Parathyroid adenoma (tissue), 2 donors: ENCODE measurements around the gene SYT15.
"Not testable (repeated sequence)": the region's sequence is repeated elsewhere in the genome, so short reads cannot be mapped to it uniquely, and the experiment has no call there.

ENCODE experiments used
- H2AFZ ChIP-seq: fragments of 300-600 bp; sonication (generic); one replicate; pipeline ENCODE4 v1.7.0; 2017; ENCODE audit warnings: antibody characterized with exemption, mild to moderate bottlenecking
- H3K27ac ChIP-seq: fragments of 300-600 bp; sonication (generic); one replicate; pipeline ENCODE4 v1.7.0; 2017
- H3K27me3 ChIP-seq: fragments of 300-600 bp; sonication (generic); one replicate; pipeline ENCODE4 v1.7.0; 2017; ENCODE audit warnings: low read length; ENCODE audit not compliant: control insufficient read depth, insufficient read depth
- H3K36me3 ChIP-seq: fragments of 300-600 bp; sonication (generic); one replicate; pipeline ENCODE4 v1.7.0; 2017; ENCODE audit warnings: low read length; ENCODE audit not compliant: control insufficient read depth, insufficient read depth
- H3K4me1 ChIP-seq: fragments of 300-600 bp; sonication (generic); one replicate; pipeline ENCODE4 v1.7.0; 2017; ENCODE audit warnings: control low read depth
- H3K4me2 ChIP-seq: fragments of 300-600 bp; sonication (generic); one replicate; pipeline ENCODE4 v1.7.0; 2017; ENCODE audit warnings: low read length
- H3K4me3 ChIP-seq: fragments of 300-600 bp; sonication (generic); one replicate; pipeline ENCODE4 v1.7.0; 2017; ENCODE audit warnings: low read depth, low read length
- H3K79me2 ChIP-seq: fragments of 300-600 bp; sonication (generic); one replicate; pipeline ENCODE4 v1.7.0; 2017; ENCODE audit warnings: control low read depth
- H3K9ac ChIP-seq: fragments of 300-600 bp; sonication (generic); one replicate; pipeline ENCODE4 v1.7.0; 2017; ENCODE audit warnings: mild to moderate bottlenecking
- H3K9me3 ChIP-seq: fragments of 300-600 bp; sonication (generic); one replicate; pipeline ENCODE4 v1.7.0; 2017; ENCODE audit warnings: low read length; ENCODE audit not compliant: control insufficient read depth
- TF ChIP-seq, protein P1 (sequence below): fragments of 300-600 bp; sonication (generic); IDR thresholded peaks from one replicate; pipeline ENCODE4 v1.7.0; 2017; ENCODE audit warnings: antibody characterized with exemption, mild to moderate bottlenecking
- donor health status: primary hyperparathyroidism.

The SYT15 gene

DNA sequence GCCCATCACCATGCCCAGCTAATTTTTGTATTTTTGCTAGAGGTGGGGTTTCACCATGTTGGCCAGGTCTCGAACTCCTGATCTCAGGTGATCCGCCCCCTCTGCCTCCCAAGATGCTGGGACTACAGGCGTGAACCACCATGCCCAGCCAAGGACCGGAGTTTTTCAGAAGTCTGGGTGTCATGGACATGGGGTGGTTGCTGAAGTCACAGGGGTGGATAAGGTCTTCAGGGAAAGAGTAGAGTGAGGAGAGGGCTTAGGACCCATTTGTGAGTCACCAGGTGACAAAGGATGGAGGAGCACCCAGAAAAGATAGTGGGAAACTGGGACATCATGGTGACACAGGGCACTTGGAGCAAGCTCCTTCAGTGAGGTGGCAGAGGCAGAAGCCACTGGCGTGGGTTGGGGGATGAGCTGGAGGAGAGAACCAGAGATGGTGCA is 19.7 kb upstream of the SYT15 start:
- no peak overlapping the region for H3K9ac ChIP-seq
- no peaks in the 10 kb centered on the region for H3K9me3 ChIP-seq
- no peak overlapping the region for H3K4me2 ChIP-seq
- no peaks in the 10 kb centered on the region for H3K27me3 ChIP-seq
- TF ChIP-seq, protein P1, sequence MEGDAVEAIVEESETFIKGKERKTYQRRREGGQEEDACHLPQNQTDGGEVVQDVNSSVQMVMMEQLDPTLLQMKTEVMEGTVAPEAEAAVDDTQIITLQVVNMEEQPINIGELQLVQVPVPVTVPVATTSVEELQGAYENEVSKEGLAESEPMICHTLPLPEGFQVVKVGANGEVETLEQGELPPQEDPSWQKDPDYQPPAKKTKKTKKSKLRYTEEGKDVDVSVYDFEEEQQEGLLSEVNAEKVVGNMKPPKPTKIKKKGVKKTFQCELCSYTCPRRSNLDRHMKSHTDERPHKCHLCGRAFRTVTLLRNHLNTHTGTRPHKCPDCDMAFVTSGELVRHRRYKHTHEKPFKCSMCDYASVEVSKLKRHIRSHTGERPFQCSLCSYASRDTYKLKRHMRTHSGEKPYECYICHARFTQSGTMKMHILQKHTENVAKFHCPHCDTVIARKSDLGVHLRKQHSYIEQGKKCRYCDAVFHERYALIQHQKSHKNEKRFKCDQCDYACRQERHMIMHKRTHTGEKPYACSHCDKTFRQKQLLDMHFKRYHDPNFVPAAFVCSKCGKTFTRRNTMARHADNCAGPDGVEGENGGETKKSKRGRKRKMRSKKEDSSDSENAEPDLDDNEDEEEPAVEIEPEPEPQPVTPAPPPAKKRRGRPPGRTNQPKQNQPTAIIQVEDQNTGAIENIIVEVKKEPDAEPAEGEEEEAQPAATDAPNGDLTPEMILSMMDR, result no peak
- H3K79me2 ChIP-seq, result no peaks in the 10 kb centered on the region
- no peak overlapping the region for H3K4me3 ChIP-seq
- peaks cover 5% of the 10 kb centered on the region for H3K4me1 ChIP-seq
- no peak overlapping the region for H3K27ac ChIP-seq
- no peak overlapping the region for H2AFZ ChIP-seq
- H3K36me3 ChIP-seq, result no peaks in the 10 kb centered on the region

DNA sequence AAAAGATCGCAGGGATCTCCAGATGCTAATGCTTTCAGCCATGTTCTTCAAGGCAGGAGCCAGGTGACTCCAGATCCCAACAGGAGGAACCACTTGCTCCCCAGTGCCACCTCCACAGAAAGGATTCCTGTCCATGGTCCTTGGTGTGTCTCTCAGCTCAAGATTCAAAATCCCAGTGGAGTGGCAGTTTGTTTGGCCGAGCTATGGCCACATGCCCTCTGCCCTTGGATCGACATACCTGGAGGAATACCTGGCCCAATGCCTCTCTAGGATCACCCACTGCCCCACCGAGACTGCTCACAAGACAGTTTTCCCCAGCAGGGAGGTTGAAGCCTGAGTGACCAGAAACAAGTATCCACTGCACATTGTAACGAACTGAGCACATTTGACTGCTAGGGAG is 18.5 kb upstream of the SYT15 start:
- Histone ChIP-seq H3K4me2 (no peak overlapping the region), H3K36me3 (no peaks in the 10 kb centered on the region), H3K4me3 (no peak overlapping the region), H3K9me3 (no peaks in the 10 kb centered on the region), H3K27ac (no peak overlapping the region), H3K27me3 (no peaks in the 10 kb centered on the region), H2AFZ (no peak overlapping the region), H3K79me2 (no peaks in the 10 kb centered on the region), H3K4me1 (peaks cover 2% of the 10 kb centered on the region), H3K9ac (no peak overlapping the region)
- TF ChIP-seq, protein P1, result no peak

DNA sequence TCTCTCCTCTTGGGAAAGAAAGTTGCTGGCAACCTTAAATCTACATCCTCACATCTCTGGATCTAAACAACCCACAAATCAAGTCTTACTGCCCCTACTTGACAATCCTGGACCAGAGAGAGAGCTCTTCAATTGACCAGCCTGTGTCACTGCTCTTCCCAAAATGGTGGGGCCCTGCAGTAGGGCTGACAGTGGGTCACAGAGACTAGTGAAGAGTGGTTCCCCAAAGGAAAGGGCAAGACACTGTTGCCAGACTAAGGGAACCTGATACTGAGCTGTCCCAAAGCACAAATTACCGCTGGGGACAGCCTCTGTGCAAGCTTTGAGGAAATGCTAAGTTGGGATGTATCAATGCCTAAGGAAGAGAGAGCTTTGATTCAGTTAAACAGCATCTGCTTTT is 18.0 kb upstream of the SYT15 start:
- TF ChIP-seq, protein P1, result no peak
- H3K9me3 ChIP-seq, result no peaks in the 10 kb centered on the region
- no peaks in the 10 kb centered on the region for H3K36me3 ChIP-seq
- no peak overlapping the region for H3K4me2 ChIP-seq
- no peaks in the 10 kb centered on the region for H3K79me2 ChIP-seq
- no peaks in the 10 kb centered on the region for H3K4me1 ChIP-seq
- H2AFZ ChIP-seq, result no peak overlapping the region
- no peak overlapping the region for H3K27ac ChIP-seq
- H3K4me3 ChIP-seq, result no peak overlapping the region
- H3K9ac ChIP-seq, result no peak overlapping the region
- H3K27me3 ChIP-seq, result no peaks in the 10 kb centered on the region

DNA sequence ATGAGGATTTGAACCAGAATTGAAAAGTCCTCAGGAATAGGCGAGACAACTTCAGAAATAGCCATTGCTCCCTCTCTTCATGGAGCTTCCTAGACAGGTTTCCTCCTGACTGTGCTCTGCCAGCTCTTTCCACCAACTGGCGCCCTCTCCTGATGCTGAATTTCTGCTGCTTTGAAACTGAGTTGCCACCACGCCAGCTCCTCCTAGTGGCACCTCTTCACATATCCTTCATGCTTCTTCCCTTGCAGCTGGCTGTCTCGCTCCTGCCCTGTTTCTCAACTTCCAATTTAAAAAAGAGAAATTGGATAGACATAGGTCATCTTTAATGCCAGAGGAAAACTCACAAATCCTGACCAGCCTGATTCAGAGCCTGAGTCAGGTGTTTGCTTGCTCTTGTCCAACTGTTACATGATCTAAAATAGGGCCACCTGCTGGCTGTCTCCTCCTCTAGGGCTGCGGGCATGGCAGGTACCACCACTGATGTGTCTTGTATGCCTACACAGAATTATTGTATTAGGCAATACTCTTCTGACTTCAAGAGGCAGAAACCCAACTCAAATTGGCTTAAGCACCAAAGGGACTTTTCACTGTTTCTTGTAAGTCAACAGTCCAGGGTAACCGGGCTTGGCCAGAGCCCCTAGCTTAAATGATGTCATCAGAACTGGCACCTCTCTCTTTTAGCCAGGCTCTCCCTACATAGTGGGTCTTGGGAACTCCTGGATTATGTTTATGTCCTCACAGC is 13.2 kb upstream of the SYT15 start:
- not testable (repeated sequence) for H3K27me3 ChIP-seq, H3K4me2 ChIP-seq, H3K79me2 ChIP-seq, H3K36me3 ChIP-seq, H3K9me3 ChIP-seq, H3K4me3 ChIP-seq, H3K4me1 ChIP-seq, H3K9ac ChIP-seq, H3K27ac ChIP-seq
- TF ChIP-seq, protein P1, result peak; percentile 78
- peak overlapping the region; percentile 76 for H2AFZ ChIP-seq

DNA sequence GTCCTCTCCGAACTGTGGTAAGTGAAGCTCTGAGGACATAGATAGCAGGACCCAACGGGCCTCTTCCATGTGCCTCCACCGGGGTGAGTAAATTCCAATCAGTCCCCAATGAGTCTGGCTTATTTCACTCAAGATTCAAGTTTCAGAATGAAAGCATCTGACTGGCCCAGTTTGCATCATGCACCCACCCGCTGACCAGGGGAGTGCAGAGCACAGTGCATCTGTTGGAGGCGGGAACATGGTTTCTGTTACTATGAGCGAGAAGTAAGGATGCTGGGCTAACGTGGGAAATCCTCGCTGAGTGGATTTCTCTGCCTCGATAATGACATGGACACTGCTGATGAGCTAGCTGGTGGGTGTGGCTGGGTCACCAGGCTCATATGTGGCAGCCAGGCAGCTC is 11.8 kb upstream of the SYT15 start:
- not testable (repeated sequence) for H3K4me3 ChIP-seq, H3K9me3 ChIP-seq, H2AFZ ChIP-seq, H3K4me1 ChIP-seq, H3K79me2 ChIP-seq, H3K4me2 ChIP-seq, H3K27ac ChIP-seq, H3K27me3 ChIP-seq, H3K36me3 ChIP-seq, H3K9ac ChIP-seq

DNA sequence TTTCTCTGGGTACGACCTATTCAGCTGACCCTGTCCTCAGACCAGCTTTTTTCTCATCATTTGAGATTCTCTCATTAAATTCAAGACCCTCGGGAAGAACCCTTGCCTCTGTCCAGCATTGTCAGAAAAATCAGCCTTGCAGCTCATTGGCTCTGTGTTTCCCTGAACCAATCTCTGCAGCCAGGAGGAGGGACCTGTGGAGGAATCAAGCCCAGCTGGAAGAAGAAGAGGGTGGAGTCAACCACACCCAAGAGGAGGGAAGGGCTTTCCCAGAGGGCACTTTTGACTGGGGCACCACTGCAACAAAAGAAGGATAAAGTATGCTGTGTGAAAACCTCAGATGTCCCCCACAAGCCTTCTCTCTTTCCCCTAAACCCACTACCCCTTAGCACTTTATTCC is 8.3 kb upstream of the SYT15 start:
- H3K9me3 ChIP-seq, H3K27me3 ChIP-seq, H3K36me3 ChIP-seq, H3K4me3 ChIP-seq, H3K79me2 ChIP-seq, H3K4me1 ChIP-seq, H3K4me2 ChIP-seq, H3K9ac ChIP-seq, H3K27ac ChIP-seq, H2AFZ ChIP-seq: not testable (repeated sequence)

DNA sequence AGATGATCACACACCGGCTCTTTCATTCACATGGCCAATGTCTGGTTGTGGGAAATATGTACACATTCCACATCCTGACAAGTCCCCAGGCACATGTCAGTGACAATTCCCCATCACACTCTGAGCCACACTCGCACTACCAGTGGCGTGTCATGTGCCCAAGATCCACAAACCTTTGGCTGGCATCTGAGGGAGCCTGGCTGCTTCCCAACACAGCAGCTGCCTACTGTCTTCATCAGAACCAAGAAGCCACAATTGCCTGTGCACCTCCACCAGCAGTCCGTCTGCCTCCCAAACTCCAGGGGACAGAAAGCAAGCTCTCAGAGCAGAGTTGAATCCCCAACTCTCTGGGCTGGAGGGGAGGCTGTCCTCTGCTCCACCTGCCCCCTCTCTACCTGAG is 6.2 kb upstream of the SYT15 start:
- H3K9me3 ChIP-seq, H3K4me3 ChIP-seq, H3K36me3 ChIP-seq, H3K4me1 ChIP-seq, H3K27ac ChIP-seq, H3K27me3 ChIP-seq, H2AFZ ChIP-seq, H3K9ac ChIP-seq, H3K4me2 ChIP-seq, H3K79me2 ChIP-seq: not testable (repeated sequence)

DNA sequence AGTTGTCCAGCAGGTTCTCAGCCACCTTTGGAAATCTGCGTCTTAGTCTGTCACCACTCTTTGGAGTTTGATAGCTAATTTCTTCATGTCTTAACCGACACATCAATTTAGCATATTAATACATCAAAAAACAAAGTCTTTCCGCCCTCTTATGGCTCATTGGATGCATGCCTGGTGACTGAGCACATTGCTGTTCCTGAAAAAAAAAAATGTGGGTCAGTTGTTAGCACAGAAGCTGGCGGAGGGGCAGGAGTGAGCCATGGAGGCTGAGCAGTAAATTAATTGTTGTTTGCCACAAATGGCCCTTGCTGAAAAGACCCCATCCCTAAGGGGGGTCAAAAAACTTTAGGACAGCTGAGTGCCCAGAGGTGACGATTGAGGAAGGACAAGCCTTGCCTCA is 5.6 kb upstream of the SYT15 start:
- H3K36me3 ChIP-seq, H3K9ac ChIP-seq, H3K9me3 ChIP-seq, H3K27ac ChIP-seq, H3K27me3 ChIP-seq, H3K4me1 ChIP-seq, H3K79me2 ChIP-seq, H2AFZ ChIP-seq, H3K4me3 ChIP-seq, H3K4me2 ChIP-seq: not testable (repeated sequence)
